ENCODE measurements around the gene WBP1. TPM values are rescaled to one million over a fixed set of nuclear protein-coding genes. Genes with fewer than 3 reads are reported as not detected.
"Not testable (repeated sequence)": the region's sequence is repeated elsewhere in the genome, so short reads cannot be mapped to it uniquely, and the experiment has no call there.

WBP1 gene
- total RNA-seq, 1 donor from 2014 or later: 96.9 TPM

DNA sequence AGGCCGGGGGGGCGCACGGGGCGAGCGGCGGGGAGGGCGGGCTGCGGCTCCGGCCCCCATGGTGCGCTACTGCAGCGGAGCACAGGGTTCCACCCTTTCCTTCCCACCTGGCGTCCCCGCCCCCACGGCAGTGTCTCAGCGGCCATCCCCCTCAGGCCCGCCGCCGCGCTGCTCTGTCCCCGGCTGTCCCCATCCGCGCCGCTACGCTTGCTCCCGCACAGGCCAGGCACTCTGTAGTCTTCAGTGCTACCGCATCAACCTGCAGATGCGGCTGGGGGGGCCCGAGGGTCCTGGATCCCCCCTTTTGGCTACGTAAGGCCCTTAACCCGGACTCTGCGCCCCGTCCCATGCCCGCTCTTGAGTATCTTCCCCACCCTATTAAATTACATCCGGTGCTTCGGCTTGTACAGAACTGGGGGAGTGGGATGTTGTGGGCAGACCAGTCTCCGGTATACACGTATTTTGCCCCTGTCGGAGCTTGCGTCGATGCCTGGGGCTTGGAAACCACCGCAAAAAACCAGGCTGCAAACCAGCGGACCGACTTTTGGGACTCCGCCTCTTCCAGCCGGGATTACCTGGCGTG is 598 bp upstream of the WBP1 start:
- H3K4me3 ChIP-seq (ENCODE audit: low read depth, low read length): peak overlapping the region; percentile 58
- TF ChIP-seq, protein P1, sequence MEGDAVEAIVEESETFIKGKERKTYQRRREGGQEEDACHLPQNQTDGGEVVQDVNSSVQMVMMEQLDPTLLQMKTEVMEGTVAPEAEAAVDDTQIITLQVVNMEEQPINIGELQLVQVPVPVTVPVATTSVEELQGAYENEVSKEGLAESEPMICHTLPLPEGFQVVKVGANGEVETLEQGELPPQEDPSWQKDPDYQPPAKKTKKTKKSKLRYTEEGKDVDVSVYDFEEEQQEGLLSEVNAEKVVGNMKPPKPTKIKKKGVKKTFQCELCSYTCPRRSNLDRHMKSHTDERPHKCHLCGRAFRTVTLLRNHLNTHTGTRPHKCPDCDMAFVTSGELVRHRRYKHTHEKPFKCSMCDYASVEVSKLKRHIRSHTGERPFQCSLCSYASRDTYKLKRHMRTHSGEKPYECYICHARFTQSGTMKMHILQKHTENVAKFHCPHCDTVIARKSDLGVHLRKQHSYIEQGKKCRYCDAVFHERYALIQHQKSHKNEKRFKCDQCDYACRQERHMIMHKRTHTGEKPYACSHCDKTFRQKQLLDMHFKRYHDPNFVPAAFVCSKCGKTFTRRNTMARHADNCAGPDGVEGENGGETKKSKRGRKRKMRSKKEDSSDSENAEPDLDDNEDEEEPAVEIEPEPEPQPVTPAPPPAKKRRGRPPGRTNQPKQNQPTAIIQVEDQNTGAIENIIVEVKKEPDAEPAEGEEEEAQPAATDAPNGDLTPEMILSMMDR (IDR thresholded peaks at IDR 0.05; ENCODE audit: insufficient read depth, low read length, poor library complexity, severe bottlenecking): no peak
- no peaks in the 10 kb centered on the region for H3K36me3 ChIP-seq (ENCODE audit: control insufficient read depth, insufficient read depth, low read length)
- no peaks in the 10 kb centered on the region for H3K27me3 ChIP-seq (ENCODE audit: control insufficient read depth, insufficient read depth, low read length)
- no peak for DNase-seq (ENCODE audit: low read depth)

DNA sequence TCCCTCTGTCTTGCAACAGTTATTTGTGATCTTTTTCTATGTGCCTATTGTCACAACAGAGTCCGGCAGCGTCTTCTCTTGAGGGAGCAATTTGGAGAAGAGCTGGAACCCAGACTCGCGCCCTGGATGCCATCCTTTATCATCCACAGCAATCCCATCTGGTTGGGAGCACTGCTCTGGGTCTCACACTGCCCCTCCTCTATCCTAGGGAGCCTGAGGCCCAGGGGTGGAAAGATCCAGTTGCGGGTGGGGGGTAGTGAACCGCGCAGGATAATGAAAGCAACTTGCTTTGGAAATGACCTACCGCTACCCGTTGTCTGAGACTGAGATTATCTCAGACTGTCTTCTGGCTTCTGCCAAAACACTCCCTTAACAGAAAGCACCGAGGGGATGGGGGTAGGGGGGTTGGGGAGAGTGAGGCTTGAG is 713 bp downstream of the WBP1 start:
- DNase-seq (ENCODE audit: low read depth): no peak
- H3K4me3 ChIP-seq (ENCODE audit: low read depth, low read length): peak overlapping the region; percentile 88
- TF ChIP-seq, protein P1 (IDR thresholded peaks at IDR 0.05; ENCODE audit: insufficient read depth, low read length, poor library complexity, severe bottlenecking): no peak
- no peaks in the 10 kb centered on the region for H3K36me3 ChIP-seq (ENCODE audit: control insufficient read depth, insufficient read depth, low read length)
- H3K27me3 ChIP-seq (ENCODE audit: control insufficient read depth, insufficient read depth, low read length): no peaks in the 10 kb centered on the region

DNA sequence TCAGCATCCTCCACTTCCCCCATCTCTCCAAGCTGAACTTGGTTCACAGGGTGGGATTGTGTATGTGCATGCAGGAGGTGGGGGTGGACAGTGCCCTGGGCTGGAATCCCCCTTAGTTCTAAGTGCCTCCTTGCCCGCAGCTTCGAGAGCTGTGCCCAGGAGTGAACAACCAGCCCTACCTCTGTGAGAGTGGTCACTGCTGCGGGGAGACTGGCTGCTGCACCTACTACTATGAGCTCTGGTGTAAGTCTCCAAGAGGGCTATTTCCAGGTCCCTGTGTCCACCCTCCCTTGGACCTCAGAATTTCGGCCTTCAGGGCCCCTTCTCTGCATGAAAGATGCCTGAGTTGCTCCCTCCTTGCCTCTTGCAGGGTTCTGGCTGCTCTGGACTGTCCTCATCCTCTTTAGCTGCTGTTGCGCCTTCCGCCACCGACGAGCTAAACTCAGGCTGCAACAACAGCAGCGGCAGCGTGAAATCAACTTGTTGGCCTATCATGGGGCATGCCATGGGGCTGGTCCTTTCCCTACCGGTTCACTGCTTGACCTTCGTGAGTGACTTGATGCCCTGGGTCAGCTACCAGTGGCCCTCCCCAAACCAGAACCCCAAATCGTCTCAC is 1.4 kb downstream of the WBP1 start:
- not testable (repeated sequence) for DNase-seq (ENCODE audit: low read depth); H3K27me3 ChIP-seq (ENCODE audit: control insufficient read depth, insufficient read depth, low read length); H3K36me3 ChIP-seq (ENCODE audit: control insufficient read depth, insufficient read depth, low read length)
- H3K4me3 ChIP-seq (ENCODE audit: low read depth, low read length): peak overlapping the region; percentile 88

DNA sequence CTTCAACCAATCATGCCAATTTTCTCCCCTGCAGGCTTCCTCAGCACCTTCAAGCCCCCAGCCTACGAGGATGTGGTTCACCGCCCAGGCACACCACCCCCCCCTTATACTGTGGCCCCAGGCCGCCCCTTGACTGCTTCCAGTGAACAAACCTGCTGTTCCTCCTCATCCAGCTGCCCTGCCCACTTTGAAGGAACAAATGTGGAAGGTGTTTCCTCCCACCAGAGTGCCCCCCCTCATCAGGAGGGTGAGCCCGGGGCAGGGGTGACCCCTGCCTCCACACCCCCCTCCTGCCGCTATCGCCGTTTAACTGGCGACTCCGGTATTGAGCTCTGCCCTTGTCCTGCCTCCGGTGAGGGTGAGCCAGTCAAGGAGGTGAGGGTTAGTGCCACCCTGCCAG is 1.9 kb downstream of the WBP1 start:
- not testable (repeated sequence) for H3K4me3 ChIP-seq (ENCODE audit: low read depth, low read length); DNase-seq (ENCODE audit: low read depth); H3K36me3 ChIP-seq (ENCODE audit: control insufficient read depth, insufficient read depth, low read length); H3K27me3 ChIP-seq (ENCODE audit: control insufficient read depth, insufficient read depth, low read length)

DNA sequence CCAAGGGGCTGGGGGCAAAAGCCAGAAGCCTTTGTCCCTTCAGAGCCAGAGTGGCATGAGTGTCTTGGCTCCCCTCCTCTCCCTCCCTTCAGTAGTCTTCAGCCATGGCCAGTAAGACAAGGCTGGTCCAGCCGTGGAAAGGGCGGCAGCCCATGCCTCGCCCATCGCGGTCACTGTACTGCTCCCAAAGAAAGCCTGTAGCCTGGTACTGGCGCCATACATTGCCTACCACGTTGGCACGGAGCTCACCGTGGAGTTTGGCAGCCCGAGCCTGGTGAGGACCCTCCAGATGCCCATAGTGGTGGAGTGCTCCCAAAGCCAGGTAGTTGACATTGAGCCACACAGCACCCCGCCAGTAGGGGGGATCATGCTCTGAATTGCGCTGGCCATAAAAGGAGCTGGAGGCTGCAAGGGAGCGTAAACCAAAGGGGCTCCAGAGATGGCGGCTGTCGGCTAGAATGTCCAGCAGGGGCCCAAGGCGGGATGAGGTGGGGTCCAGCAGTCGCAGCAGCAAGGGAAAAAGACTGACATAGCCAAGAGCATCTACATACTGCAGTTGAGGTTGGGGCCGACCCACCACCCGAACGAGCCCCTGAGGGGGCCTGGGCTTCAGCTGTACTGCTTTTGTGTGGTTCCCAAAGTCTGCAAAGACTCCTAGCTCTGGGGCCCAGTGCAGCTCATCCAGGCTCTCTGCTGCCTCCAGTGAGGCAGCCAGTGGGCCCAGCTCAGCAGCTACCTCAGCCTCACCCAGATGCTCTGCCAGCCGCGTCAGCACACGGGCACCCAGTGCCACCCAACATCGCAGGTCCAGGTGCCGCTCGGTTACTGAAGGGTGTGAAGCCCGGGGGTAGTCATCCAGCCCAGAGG is 3.2 kb downstream of the WBP1 start:
- H3K27me3 ChIP-seq (ENCODE audit: control insufficient read depth, insufficient read depth, low read length): no peaks in the 10 kb centered on the region
- H3K36me3 ChIP-seq (ENCODE audit: control insufficient read depth, insufficient read depth, low read length): no peaks in the 10 kb centered on the region
- H3K4me3 ChIP-seq (ENCODE audit: low read depth, low read length): no peak overlapping the region
- TF ChIP-seq, protein P1 (IDR thresholded peaks at IDR 0.05; ENCODE audit: insufficient read depth, low read length, poor library complexity, severe bottlenecking): no peak
- no peak for DNase-seq (ENCODE audit: low read depth)

DNA sequence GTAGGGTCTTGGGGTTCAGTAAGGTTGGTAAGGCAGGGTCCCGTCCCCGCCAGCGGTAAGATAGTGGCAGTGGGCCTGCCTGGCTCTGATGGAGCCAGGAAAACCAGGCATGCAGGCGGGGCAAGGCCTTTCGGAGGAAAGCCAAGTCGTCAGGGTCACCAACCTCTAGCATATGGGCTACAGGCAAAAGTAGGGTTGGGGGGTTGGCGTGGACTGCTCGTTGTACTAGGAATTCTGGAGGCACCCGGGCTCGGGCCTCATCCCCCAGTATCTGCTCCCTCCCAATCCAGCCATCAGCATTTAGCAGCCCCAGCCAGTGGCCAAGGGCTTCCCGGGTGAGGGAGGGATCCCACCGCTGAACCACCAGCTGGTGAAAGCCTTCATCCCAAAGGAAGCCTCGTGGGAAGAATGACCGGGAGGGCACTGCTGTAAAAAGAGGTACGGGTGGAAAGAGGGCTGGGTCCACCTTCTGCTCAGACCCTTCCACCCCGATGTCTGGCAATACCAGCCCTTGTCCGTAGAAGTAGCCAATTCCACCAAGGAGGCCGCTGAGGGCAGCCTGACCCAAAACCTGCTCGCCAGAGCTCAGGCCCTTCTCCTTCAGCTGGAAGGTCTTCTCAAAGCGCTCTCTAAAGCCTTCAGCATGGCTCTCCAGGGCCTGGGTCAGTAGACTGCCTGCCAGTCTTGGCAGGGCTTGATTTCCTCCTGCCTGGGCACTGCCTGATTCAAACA is 4.0 kb downstream of the WBP1 start:
- TF ChIP-seq, protein P1 (IDR thresholded peaks at IDR 0.05; ENCODE audit: insufficient read depth, low read length, poor library complexity, severe bottlenecking): no peak
- Histone ChIP-seq H3K27me3 (ENCODE audit: control insufficient read depth, insufficient read depth, low read length) (no peaks in the 10 kb centered on the region), H3K36me3 (ENCODE audit: control insufficient read depth, insufficient read depth, low read length) (no peaks in the 10 kb centered on the region), H3K4me3 (ENCODE audit: low read depth, low read length) (no peak overlapping the region)
- no peak for DNase-seq (ENCODE audit: low read depth)
